Body of pancreas (tissue), 4 donors: ENCODE measurements around the gene DTX3L. TPM values are rescaled to one million over a fixed set of nuclear protein-coding genes. Genes with fewer than 3 reads are reported as not detected.

Source experiments
- ATAC-seq: fragments of 150-250 bp; one replicate; pipeline ENCODE4 v1.9.1; 2016
- DNase-seq, 4 donors: peaks; one replicate each; pipeline ENCODE4 v3.0.0-alpha.2; 2019
- H3K27ac ChIP-seq, 4 donors: fragments of 200-600 bp; sonication (generic); 1 replicate in 3 of 4; 2 replicates in 1 of 4; pipeline versions ENCODE4 v1.5.1 to v1.6.1; 2016 to 2019; ENCODE audit warnings: mild to moderate bottlenecking in 1 of 4, mixed read lengths in 1 of 4, moderate library complexity in 1 of 4
- H3K27me3 ChIP-seq, 2 donors: fragments of 200-600 bp; sonication (generic); one replicate each; pipeline ENCODE4 v1.6.0; 2016; ENCODE audit warnings: mild to moderate bottlenecking in 1 of 2
- H3K36me3 ChIP-seq, 2 donors: fragments of 200-600 bp; sonication (generic); replicated peaks in 1 of 2; 2 replicates each; pipeline ENCODE4 v1.5.1; 2016; ENCODE audit warnings: low read depth in 2 of 2; ENCODE audit not compliant: insufficient read depth in 1 of 2
- H3K4me1 ChIP-seq: fragments of 200-600 bp; sonication (generic); one replicate; pipeline ENCODE4 v1.6.0; 2016
- H3K4me3 ChIP-seq, 2 donors: fragments of 200-600 bp; sonication (generic); 1 replicate in 1 of 2; 2 replicates in 1 of 2; pipeline ENCODE4 v1.5.1; 2016 to 2019
- H3K9me3 ChIP-seq, 3 donors: fragments of 200-600 bp; sonication (generic); 1 replicate in 2 of 3; 2 replicates in 1 of 3; pipeline ENCODE4 v1.5.1; 2016
- POLR2A ChIP-seq, 3 donors: fragments of 450-650 bp; IDR thresholded peaks; one replicate each; pipeline ENCODE4 v1.6.1; 2016; ENCODE audit warnings: antibody characterized with exemption in 3 of 3, mild to moderate bottlenecking in 2 of 3
- WGBS, 2 donors: methylation state at CpG; one replicate each; pipeline ENCODE4 v1.1.5; 2017; 5-methylcytosine and 5-hydroxymethylcytosine counted together
- intact Hi-C: fragments of 100-400 bp; cut with DNase I; formaldehyde crosslinking; loops from one replicate; pipeline ENCODE4 v1.15.1; 2023
- total RNA-seq, 2 donors: library from RNA; depleted of rRNA; stranded (reverse); fragments of >200 nt; gene quantifications; one replicate each; pipeline ENCODE4 v1.1.0, GENCODE V29; 2016
- TF ChIP-seq, protein P1 (sequence below), 7 experiments: fragments of 450-650 bp in 4 of 7; fragments of 200-600 bp in 3 of 7; sonication (generic) in 3 of 7; IDR thresholded peaks; one replicate each; pipeline ENCODE4 v1.5.1; 2016 to 2019; ENCODE audit warnings: antibody characterized with exemption in 7 of 7

Gene DTX3L
- total RNA-seq, 2 donors from 2014 or later, result 13.5 to 17.6 TPM

DNA sequence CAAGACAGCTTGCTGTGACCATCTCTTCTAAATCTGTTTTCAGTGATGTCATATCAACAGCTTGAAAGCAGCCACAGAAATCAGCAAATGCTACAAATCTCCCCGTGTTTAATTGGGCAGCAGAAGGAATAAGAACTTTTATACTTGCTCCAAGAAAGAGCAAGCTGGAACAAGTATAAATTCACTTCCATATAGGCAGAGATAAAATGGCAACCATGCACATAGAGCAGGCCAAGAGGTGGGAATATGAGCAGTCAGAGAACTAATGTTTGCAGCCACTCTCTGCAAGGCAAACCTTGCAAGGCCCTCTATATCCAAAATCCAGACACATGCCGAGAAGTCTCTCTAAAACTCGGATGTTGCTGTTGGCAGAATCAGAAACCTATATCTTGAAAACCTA is 16.1 kb upstream of the DTX3L start:
- Histone ChIP-seq H3K4me1 (no peaks in the 10 kb centered on the region), H3K9me3 (no peaks in the 10 kb centered on the region), H3K27me3 (no peaks in the 10 kb centered on the region), H3K36me3 (peaks cover 0 to 18% of the 10 kb centered on the region in 2 donors), H3K4me3 (no peak overlapping the region), H3K27ac (no peak overlapping the region)
- intact Hi-C loops, result no loop called here
- DNase-seq (no peak), ATAC-seq (no peak)
- TF ChIP-seq, protein P1, sequence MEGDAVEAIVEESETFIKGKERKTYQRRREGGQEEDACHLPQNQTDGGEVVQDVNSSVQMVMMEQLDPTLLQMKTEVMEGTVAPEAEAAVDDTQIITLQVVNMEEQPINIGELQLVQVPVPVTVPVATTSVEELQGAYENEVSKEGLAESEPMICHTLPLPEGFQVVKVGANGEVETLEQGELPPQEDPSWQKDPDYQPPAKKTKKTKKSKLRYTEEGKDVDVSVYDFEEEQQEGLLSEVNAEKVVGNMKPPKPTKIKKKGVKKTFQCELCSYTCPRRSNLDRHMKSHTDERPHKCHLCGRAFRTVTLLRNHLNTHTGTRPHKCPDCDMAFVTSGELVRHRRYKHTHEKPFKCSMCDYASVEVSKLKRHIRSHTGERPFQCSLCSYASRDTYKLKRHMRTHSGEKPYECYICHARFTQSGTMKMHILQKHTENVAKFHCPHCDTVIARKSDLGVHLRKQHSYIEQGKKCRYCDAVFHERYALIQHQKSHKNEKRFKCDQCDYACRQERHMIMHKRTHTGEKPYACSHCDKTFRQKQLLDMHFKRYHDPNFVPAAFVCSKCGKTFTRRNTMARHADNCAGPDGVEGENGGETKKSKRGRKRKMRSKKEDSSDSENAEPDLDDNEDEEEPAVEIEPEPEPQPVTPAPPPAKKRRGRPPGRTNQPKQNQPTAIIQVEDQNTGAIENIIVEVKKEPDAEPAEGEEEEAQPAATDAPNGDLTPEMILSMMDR (IDR thresholded peaks at IDR 0.05), result no peak
- TF ChIP-seq POLR2A (IDR thresholded peaks at IDR 0.05), result no peak
- WGBS, 2 donors, result 79 to 83% methylated on average over 3 of the region's 3 CpGs

DNA sequence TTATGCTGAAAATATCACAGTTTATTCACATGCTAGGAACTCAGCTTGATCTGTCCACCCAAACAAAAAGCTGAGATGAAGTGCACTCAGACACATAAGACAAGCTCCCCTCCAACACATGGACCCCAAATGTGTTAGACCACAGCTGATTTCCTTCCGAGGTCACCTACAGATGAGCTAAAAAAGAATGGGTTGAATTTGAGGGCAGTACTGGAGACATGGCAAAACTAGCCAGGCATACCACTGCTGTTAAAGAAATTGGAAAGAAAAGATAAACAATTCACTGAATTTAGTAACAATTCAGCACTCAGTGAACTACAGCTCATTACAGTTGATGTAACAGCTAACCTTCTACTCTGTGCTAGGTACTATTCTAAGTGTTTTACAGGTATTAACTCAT is 15.5 kb upstream of the DTX3L start:
- 76 to 94% methylated on average over 1 of the region's 1 CpG for WGBS, 2 donors
- H3K9me3 ChIP-seq, result no peaks in the 10 kb centered on the region
- H3K27me3 ChIP-seq, result no peaks in the 10 kb centered on the region
- TF ChIP-seq, protein P1 (IDR thresholded peaks at IDR 0.05), result no peak
- no peak for TF ChIP-seq POLR2A (IDR thresholded peaks at IDR 0.05)
- H3K4me1 ChIP-seq, result no peaks in the 10 kb centered on the region
- ATAC-seq, result no peak
- DNase-seq, result no peak
- H3K36me3 ChIP-seq, result peaks cover 0 to 18% of the 10 kb centered on the region in 2 donors
- no peak overlapping the region for H3K27ac ChIP-seq
- no peak overlapping the region for H3K4me3 ChIP-seq
- intact Hi-C loops, result no loop called here

DNA sequence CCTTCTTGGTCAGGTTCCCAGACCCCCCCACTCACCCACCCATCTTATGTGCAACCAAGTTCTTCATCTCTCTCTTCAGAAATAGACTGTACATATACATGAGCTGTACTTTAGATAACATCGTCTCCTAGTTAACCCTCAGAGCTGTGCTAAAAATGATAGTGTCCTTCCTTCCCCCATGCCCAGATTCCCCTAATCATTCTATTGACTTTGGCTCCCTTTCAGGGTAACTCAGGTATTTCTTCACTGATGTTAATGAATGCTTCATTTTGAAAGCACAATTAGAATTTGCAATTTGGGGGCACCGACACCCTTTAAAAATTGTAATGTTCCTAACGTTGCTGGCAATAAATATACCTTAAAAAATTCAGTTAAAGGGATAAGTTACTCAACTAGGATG is 11.0 kb upstream of the DTX3L start:
- whole genome bisulfite sequencing, 2 donors, result 37 to 46% methylated on average over 3 of the region's 3 CpGs

DNA sequence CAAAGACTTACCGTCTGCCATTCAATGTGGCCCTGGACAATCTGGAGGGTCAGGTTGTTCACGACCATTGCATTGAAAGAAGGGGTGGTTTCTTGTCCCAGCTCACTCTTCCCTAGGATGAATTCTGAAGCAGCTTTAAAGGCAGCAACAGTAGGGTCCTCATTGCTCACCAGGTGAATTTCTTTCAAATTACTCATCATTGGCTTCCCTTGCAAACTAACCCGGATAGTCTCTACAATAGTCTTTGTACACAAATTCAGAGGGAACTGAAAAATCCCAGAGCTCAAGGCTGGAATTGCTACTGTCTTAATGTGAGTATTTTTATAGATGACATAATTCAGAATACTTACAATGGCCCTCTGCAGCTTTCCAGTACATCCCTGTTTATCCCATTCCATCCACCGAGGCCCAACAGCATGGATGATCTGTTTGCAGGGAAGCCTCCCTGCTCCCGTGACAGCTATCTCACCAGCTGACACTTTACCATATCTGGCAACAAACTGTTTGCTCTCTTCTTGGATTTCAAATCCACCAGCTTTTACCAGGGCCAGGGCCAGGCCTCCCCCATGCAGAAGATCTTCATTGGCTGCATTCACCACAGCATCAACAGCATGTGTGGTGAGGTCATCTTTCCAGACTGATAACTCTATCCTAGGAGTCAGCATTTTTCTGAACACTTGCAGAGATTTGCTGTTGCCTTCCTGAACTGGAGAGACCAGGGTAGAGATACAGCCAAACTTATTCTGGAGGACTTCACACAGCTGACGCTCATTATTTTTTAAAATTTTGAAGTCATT is 8.7 kb upstream of the DTX3L start:
- DNase-seq (no peak), ATAC-seq (no peak)
- no peaks in the 10 kb centered on the region for H3K9me3 ChIP-seq
- H3K4me3 ChIP-seq, result no peak overlapping the region
- H3K36me3 ChIP-seq, result peaks cover 0 to 14% of the 10 kb centered on the region in 2 donors
- H3K27ac ChIP-seq, result no peak overlapping the region
- WGBS, 2 donors, result 81 to 89% methylated on average over 6 of the region's 6 CpGs
- TF ChIP-seq POLR2A (IDR thresholded peaks at IDR 0.05), result no peak
- TF ChIP-seq, protein P1 (IDR thresholded peaks at IDR 0.05), result no peak
- no peaks in the 10 kb centered on the region for H3K27me3 ChIP-seq
- H3K4me1 ChIP-seq, result no peaks in the 10 kb centered on the region
- intact Hi-C loops, result no loop called here

More for the DNA sequence above, 11.0 kb upstream of the DTX3L start:
- no peak overlapping the region for H3K4me3 ChIP-seq
- H3K9me3 ChIP-seq, result no peaks in the 10 kb centered on the region
- H3K27me3 ChIP-seq, result no peaks in the 10 kb centered on the region
- no peak for TF ChIP-seq POLR2A (IDR thresholded peaks at IDR 0.05)
- TF ChIP-seq, protein P1 (IDR thresholded peaks at IDR 0.05), result no peak
- ATAC-seq (no peak), DNase-seq (no peak)
- H3K27ac ChIP-seq, result no peak overlapping the region
- intact Hi-C loops, result no loop called here
- H3K36me3 ChIP-seq, result peaks cover 0 to 17% of the 10 kb centered on the region in 2 donors
- no peaks in the 10 kb centered on the region for H3K4me1 ChIP-seq

DNA sequence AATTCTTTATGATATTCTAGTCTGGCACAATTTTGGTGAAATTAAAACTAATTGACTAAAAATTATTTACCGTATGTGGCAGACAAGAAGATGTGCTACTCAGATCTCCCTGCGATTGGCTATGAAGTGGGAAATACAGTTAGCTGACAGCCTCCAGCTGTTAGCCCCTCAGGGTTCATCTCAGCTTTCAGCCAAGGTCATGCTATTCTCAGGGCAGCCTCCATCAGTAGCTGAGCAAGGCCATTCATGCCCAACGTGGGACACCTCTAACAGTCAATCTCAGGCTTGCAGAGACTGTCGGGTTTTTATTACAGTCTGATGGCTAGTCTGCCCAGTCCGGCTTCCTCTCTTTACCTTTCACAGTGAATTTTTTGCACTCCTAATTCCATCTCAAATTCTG is 6.8 kb upstream of the DTX3L start:
- H3K9me3 ChIP-seq, result no peaks in the 10 kb centered on the region
- H3K27ac ChIP-seq, result no peak overlapping the region
- no peak overlapping the region for H3K4me3 ChIP-seq
- TF ChIP-seq, protein P1 (IDR thresholded peaks at IDR 0.05), result no peak
- TF ChIP-seq POLR2A (IDR thresholded peaks at IDR 0.05), result no peak
- H3K4me1 ChIP-seq, result peaks cover 10% of the 10 kb centered on the region
- no peaks in the 10 kb centered on the region for H3K27me3 ChIP-seq
- intact Hi-C loops, result no loop called here
- 83 to 99% methylated on average over 5 of the region's 5 CpGs for WGBS, 2 donors
- peaks cover 0 to 12% of the 10 kb centered on the region in 2 donors for H3K36me3 ChIP-seq
- ATAC-seq (no peak), DNase-seq (no peak)
